Ovary (tissue), 9 donors: ENCODE data around the gene IGF1R. TPM values are rescaled to one million over a fixed set of nuclear protein-coding genes. Genes with fewer than 3 reads are reported as not detected.

ENCODE experiments used
- DNase-seq, 5 donors: peaks; one replicate each; pipeline ENCODE4 v3.0.0-alpha.2; 2019 to 2020
- H3K27ac ChIP-seq, 2 donors: fragments of 200-600 bp; one replicate each; pipeline versions ENCODE4 v1.5.1 to v1.8.0; 2019 to 2022
- H3K27me3 ChIP-seq: fragments of 200-600 bp; one replicate; pipeline ENCODE4 v1.8.0; 2022
- H3K36me3 ChIP-seq: fragments of 200-600 bp; sonication (generic); one replicate; pipeline ENCODE4 v1.5.1; 2019
- H3K4me1 ChIP-seq: one replicate; pipeline ENCODE4 v1.8.1; 2013; ENCODE audit warnings: mild to moderate bottlenecking, moderate library complexity; ENCODE audit not compliant: insufficient read depth
- H3K4me3 ChIP-seq: fragments of 200-600 bp; sonication (generic); one replicate; pipeline ENCODE4 v1.5.1; 2017
- H3K9me3 ChIP-seq, 2 donors: fragments of 200-600 bp in 1 of 2; sonication (generic) in 1 of 2; one replicate each; pipeline versions ENCODE4 v1.5.1 to v1.8.1; 2013 to 2019; ENCODE audit warnings: mild to moderate bottlenecking in 1 of 2, moderate library complexity in 1 of 2
- EP300 ChIP-seq: sonication (generic); formaldehyde crosslinking; IDR thresholded peaks from one replicate; pipeline ENCODE4 v1.6.1; 2017; ENCODE audit warnings: antibody characterized with exemption
- POLR2A ChIP-seq: fragments of 450-650 bp; IDR thresholded peaks from one replicate; pipeline ENCODE4 v1.6.1; 2017; ENCODE audit warnings: antibody characterized with exemption, mild to moderate bottlenecking, moderate library complexity
- WGBS, 3 donors: extraction: QIAGEN DNeasy Blood & Tissue Kit in 1 of 3; methylation state at CpG; one replicate each; pipeline versions ENCODE4 v1.1.5 to v1.1.7; 2013 to 2017; 5-methylcytosine and 5-hydroxymethylcytosine counted together
- intact Hi-C, 4 donors: fragments of 100-400 bp; cut with DNase I; formaldehyde crosslinking; loops; one replicate each; pipeline versions ENCODE4 v1.11.0 to v1.15.1; 2022 to 2023
- polyA plus RNA-seq, 2 donors: library from polyadenylated mRNA; stranded (reverse); fragments of 200-250 nt in 1 of 2; fragments of 350-450 nt in 1 of 2; fragmentation: Illumina TruSeq in 1 of 2; extraction: RNeasy Lipid Tissue Mini Kit (QIAGEN cat#74804) in 1 of 2; gene quantifications; one replicate each; pipeline ENCODE4 v1.2.3, GENCODE V29; 2013 to 2014
- total RNA-seq, 7 donors: library from RNA; depleted of rRNA in 2 of 7; stranded (reverse); fragments of >200 nt in 2 of 7; fragmentation: NEBNext Ultra II Directional in 3 of 7; extraction: Animal tissue kit (Norgen Biotek cat#: 25700) in 3 of 7; gene quantifications; one replicate each; pipeline versions ENCODE4 v1.1.0 to v1.2.4, GENCODE V29; 2016 to 2023
- TF ChIP-seq, protein P1 (sequence below), 3 donors: fragments of 450-650 bp in 2 of 3; fragments of 200-600 bp in 1 of 3; IDR thresholded peaks; one replicate each; pipeline versions ENCODE4 v1.5.1 to v1.8.0; 2016 to 2022; ENCODE audit warnings: antibody characterized with exemption in 3 of 3, mild to moderate bottlenecking in 1 of 3
- donor health status: DM: no; HTN: no; CAD: no; lungs with moderate emphysema.
- donor health status: DM: no; HTN: no; CAD: no.
- donor health status: Bipolar disorder and iron deficiency.
- donor health status: DM: yes; HTN: yes; CAD: no.
- donor health status: DM: no; HTN: no; CAD: no.
- donor health status: DM: yes; HTN: yes; CAD: no.

The IGF1R gene
- total and polyA plus RNA-seq, 9 donors, result 15.4 to 88.7 (median 68.9) TPM

DNA sequence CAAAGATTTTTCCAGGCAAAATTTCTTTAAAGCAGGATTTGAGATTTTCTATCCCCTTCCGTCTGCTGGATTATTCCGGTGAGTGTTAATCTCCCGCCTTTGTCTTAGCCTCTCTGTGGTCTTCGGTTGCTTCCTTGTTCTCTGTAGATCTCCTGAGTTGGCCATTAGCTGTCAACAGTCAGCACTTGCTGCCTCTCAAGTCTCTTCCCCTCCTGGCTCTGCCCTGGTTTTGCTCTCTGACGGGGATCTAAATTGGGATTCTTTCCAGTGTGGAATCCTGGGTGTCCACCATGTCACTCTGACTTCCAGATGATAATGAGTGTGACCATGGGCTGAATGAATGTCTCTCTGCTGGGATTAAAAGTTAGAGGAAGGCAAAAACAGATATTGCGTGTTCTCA is 121.5 kb downstream of the IGF1R start:
- WGBS, 3 donors, result 96 to 98% (median 96%) methylated on average over 6 of the region's 6 CpGs
- no peak overlapping the region for H3K27ac ChIP-seq
- H3K9me3 ChIP-seq, result no peaks in the 10 kb centered on the region
- no peaks in the 10 kb centered on the region for H3K27me3 ChIP-seq
- intact Hi-C loops, result loop anchor here in 3 of 4 donors (10.0 kb wide), 3 partner anchors 75 to 285 kb away; no protein-coding TSS in a partner anchor
- H3K4me3 ChIP-seq, result no peak overlapping the region
- peaks cover 9% of the 10 kb centered on the region for H3K4me1 ChIP-seq
- H3K36me3 ChIP-seq, result no peaks in the 10 kb centered on the region
- no peak for TF ChIP-seq EP300
- TF ChIP-seq, protein P1, sequence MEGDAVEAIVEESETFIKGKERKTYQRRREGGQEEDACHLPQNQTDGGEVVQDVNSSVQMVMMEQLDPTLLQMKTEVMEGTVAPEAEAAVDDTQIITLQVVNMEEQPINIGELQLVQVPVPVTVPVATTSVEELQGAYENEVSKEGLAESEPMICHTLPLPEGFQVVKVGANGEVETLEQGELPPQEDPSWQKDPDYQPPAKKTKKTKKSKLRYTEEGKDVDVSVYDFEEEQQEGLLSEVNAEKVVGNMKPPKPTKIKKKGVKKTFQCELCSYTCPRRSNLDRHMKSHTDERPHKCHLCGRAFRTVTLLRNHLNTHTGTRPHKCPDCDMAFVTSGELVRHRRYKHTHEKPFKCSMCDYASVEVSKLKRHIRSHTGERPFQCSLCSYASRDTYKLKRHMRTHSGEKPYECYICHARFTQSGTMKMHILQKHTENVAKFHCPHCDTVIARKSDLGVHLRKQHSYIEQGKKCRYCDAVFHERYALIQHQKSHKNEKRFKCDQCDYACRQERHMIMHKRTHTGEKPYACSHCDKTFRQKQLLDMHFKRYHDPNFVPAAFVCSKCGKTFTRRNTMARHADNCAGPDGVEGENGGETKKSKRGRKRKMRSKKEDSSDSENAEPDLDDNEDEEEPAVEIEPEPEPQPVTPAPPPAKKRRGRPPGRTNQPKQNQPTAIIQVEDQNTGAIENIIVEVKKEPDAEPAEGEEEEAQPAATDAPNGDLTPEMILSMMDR (IDR thresholded peaks at IDR 0.05), result no peak
- TF ChIP-seq POLR2A, result no peak
- DNase-seq, result no peak

DNA sequence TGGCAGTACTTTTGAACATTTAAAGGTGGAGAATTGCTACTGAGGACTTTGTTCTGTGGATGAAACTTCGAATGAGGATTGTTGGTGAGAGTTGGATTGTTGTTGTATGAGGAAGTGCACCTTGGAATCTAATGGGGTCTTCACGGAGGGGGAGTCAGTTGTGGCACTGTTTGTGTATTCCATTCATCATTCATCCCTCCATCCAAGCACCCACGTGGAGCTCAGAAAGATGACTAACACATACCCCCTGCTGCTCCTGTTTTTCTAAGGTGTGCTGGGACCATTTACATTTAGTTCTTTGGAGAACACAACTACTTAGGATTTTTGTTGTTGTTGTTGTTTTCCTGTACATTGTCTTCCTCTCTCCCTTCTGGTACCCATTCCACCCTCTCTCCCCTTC is 122.6 kb downstream of the IGF1R start:
- intact Hi-C loops, result loop anchor here in 3 of 4 donors (10.0 kb wide), 3 partner anchors 74 to 284 kb away; no protein-coding TSS in a partner anchor
- H3K4me1 ChIP-seq, result peaks cover 6% of the 10 kb centered on the region
- no peaks in the 10 kb centered on the region for H3K9me3 ChIP-seq
- no peak for DNase-seq
- H3K27ac ChIP-seq, result no peak overlapping the region
- H3K4me3 ChIP-seq, result no peak overlapping the region
- WGBS, 3 donors, result 71 to 80% (median 73%) methylated on average over 3 of the region's 3 CpGs
- TF ChIP-seq, protein P1 (IDR thresholded peaks at IDR 0.05), result no peak
- TF ChIP-seq POLR2A (no peak), EP300 (no peak)
- no peaks in the 10 kb centered on the region for H3K27me3 ChIP-seq
- H3K36me3 ChIP-seq, result no peaks in the 10 kb centered on the region

DNA sequence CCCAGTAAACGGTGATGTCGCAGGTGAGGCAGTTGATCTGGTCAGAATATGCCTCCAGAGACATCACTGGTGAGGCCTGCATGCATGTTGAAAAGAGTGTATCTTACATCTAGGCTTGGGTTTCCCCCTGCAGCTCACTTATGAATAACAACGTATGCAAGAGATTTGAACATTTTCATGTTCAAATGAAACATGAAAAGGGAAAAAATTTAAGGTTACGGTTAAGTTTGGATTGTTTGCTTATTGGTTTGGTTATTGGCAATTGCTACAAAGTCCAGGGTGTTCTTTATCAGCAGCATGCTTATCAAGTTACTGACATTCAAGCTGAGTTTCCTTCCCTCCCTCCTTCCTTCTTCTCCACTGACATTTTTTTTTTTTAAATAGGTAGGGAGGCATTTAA is 123.2 kb downstream of the IGF1R start:
- Histone ChIP-seq H3K4me3 (no peak overlapping the region), H3K36me3 (no peaks in the 10 kb centered on the region), H3K27me3 (no peaks in the 10 kb centered on the region), H3K9me3 (no peaks in the 10 kb centered on the region), H3K27ac (no peak overlapping the region), H3K4me1 (peaks cover 7% of the 10 kb centered on the region)
- no peak for DNase-seq
- 51 to 57% (median 53%) methylated on average over 4 of the region's 4 CpGs for WGBS, 3 donors
- intact Hi-C loops, result loop anchor here in 3 of 4 donors (10.0 kb wide), 3 partner anchors 73 to 283 kb away; no protein-coding TSS in a partner anchor
- TF ChIP-seq, protein P1 (IDR thresholded peaks at IDR 0.05), result no peak
- TF ChIP-seq EP300 (no peak), POLR2A (no peak)

DNA sequence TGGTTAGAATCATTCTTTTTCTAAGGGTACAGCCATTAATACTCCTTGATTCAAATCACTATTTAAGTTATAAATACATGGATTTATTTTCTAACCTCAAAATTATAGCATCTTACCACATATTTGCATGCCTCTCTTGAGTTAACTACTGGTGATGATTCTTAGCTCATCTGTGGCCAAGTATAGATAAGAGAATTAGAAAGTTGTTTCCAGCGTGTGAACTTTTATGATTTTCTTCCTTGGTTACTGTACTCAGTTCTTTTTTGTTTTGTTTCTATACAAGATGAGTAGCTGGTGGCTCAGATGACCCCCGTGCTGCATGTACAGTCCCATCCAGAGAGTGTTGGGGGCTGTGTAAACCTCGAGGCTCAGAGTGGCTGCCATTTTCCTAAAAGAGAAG is 124.6 kb downstream of the IGF1R start:
- intact Hi-C loops, result loop anchor here in 3 of 4 donors (10.0 kb wide), 3 partner anchors 72 to 282 kb away; no protein-coding TSS in a partner anchor
- DNase-seq, result no peak
- Histone ChIP-seq H3K4me3 (no peak overlapping the region), H3K4me1 (peaks cover 10% of the 10 kb centered on the region), H3K27me3 (no peaks in the 10 kb centered on the region), H3K36me3 (no peaks in the 10 kb centered on the region), H3K27ac (no peak overlapping the region), H3K9me3 (no peaks in the 10 kb centered on the region)
- 66 to 90% (median 86%) methylated on average over 3 of the region's 3 CpGs for WGBS, 3 donors
- TF ChIP-seq EP300 (no peak), POLR2A (no peak)
- TF ChIP-seq, protein P1 (IDR thresholded peaks at IDR 0.05), result no peak
